OCI-LY3 (cell line): ENCODE data around the gene IRAK2.

Experiments
- H2AFZ ChIP-seq: fragments of 200-600, 300-600 bp; shearing (Covaris generic); 2 replicates; pipeline ENCODE4 v1.6.0; 2014; ENCODE audit warnings: antibody characterized with exemption, low read depth, low read length
- H3K27ac ChIP-seq: fragments of 200-600, 300-600 bp; sonication (generic); 2 replicates; pipeline ENCODE4 v1.5.1; 2014; ENCODE audit warnings: mild to moderate bottlenecking, low read length, moderate library complexity, mixed read lengths
- H3K27me3 ChIP-seq: fragments of 200-600, 300-600 bp; sonication (generic); 2 replicates; pipeline ENCODE4 v1.6.1; 2014; ENCODE audit warnings: low read depth, low read length, mixed read lengths
- H3K36me3 ChIP-seq: fragments of 200-600, 300-600 bp; sonication (generic); replicated peaks from 2 replicates; pipeline ENCODE3; 2014; ENCODE audit warnings: low read depth, low read length, mixed read lengths
- H3K4me1 ChIP-seq: fragments of 300-600, 200-600 bp; sonication (generic); 2 replicates; pipeline ENCODE4 v1.6.1; 2014; ENCODE audit warnings: low read length, mixed read lengths
- H3K4me2 ChIP-seq: fragments of 200-600, 300-600 bp; sonication (generic); 2 replicates; pipeline ENCODE4 v1.6.1; 2014; ENCODE audit warnings: low read length, mixed read lengths
- H3K4me3 ChIP-seq: fragments of 300-600, 200-600 bp; sonication (generic); 2 replicates; pipeline ENCODE4 v1.5.1; 2014; ENCODE audit warnings: antibody characterized with exemption, mild to moderate bottlenecking, low read length, moderate library complexity
- H3K79me2 ChIP-seq: fragments of 300-600, 200-600 bp; shearing (Covaris generic); 2 replicates; pipeline ENCODE4 v1.6.1; 2014; ENCODE audit warnings: mild to moderate bottlenecking, low read length, mixed read lengths
- H3K9ac ChIP-seq: fragments of 300-600, 200-600 bp; shearing (Covaris generic); 2 replicates; pipeline ENCODE4 v1.6.0; 2014; ENCODE audit warnings: mild to moderate bottlenecking, low read length, moderate library complexity
- H3K9me3 ChIP-seq: fragments of 200-600, 300-600 bp; shearing (Covaris generic); 2 replicates; pipeline ENCODE4 v1.6.1; 2014; ENCODE audit warnings: low read length, mixed read lengths; ENCODE audit not compliant: insufficient read depth
- H4K20me1 ChIP-seq: fragments of 200-600, 300-600 bp; sonication (generic); 2 replicates; pipeline ENCODE4 v1.6.1; 2016; ENCODE audit warnings: low read length, mixed read lengths; ENCODE audit not compliant: insufficient read depth
- EZH2phosphoT487 ChIP-seq: fragments of 200-600 bp; shearing (Covaris generic); IDR thresholded peaks from 2 replicates; pipeline ENCODE4 v1.6.1; 2018; ENCODE audit warnings: antibody characterized with exemption, mixed run types, low read depth
- TF ChIP-seq, protein P1 (sequence below): fragments of 200-600, 300-600 bp; sonication (generic); IDR thresholded peaks from 2 replicates; pipeline ENCODE4 v1.5.1; 2014; ENCODE audit warnings: antibody characterized with exemption, low read length, low read depth

The IRAK2 gene

DNA sequence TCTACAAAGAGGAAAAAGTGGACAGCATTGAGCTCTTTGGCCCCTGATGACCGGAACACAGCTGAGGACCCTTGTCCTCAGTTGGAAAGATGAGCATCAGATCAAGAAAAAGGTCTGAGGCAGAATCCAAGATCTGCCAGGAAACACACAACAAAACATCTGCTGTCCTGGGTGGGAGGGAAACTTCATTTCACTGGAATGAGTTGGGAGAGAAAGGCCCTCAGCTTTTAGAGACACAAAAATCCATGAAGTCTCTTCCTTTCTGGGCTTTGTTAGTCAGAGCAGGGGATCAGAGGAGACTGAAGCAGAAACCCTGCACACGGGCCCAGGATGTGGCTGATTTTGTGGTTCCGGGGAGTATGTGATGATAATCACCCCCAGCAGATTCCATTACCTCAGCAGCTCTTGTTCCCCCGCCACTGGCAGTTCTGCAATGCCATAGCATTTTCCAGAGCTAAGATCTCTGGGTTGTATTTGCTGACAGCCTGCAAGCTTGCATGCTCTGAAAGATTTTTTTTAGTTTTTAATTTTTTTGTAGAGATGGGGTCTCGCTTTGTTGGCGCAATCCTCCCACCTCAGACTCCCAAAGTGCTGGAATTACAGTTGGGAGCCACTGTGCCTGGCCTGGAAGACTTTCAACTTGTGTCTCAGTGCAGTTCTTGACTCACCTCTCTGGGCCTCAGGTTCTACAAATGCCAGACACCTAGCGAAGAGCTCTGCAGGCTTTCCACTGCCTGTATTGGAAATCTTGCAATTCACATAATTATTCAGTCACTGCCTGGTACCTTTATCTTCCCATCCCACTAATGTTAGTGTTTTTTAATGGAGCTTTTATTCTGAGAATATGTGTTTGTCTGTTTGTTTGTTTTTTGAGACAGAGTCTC lies 77.7 kb downstream of the IRAK2 start:
- no peak for TF ChIP-seq EZH2phosphoT487
- TF ChIP-seq, protein P1, sequence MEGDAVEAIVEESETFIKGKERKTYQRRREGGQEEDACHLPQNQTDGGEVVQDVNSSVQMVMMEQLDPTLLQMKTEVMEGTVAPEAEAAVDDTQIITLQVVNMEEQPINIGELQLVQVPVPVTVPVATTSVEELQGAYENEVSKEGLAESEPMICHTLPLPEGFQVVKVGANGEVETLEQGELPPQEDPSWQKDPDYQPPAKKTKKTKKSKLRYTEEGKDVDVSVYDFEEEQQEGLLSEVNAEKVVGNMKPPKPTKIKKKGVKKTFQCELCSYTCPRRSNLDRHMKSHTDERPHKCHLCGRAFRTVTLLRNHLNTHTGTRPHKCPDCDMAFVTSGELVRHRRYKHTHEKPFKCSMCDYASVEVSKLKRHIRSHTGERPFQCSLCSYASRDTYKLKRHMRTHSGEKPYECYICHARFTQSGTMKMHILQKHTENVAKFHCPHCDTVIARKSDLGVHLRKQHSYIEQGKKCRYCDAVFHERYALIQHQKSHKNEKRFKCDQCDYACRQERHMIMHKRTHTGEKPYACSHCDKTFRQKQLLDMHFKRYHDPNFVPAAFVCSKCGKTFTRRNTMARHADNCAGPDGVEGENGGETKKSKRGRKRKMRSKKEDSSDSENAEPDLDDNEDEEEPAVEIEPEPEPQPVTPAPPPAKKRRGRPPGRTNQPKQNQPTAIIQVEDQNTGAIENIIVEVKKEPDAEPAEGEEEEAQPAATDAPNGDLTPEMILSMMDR: no peak
- H2AFZ ChIP-seq: no peak overlapping the region
- H3K9me3 ChIP-seq: peaks cover 12% of the 10 kb centered on the region; the same call in 1 of the 2 replicates
- H3K36me3 ChIP-seq: no peaks in the 10 kb centered on the region
- H4K20me1 ChIP-seq: no peaks in the 10 kb centered on the region
- H3K9ac ChIP-seq: no peak overlapping the region
- H3K4me1 ChIP-seq: no peaks in the 10 kb centered on the region
- no peak overlapping the region for H3K4me3 ChIP-seq
- no peak overlapping the region for H3K27ac ChIP-seq
- H3K4me2 ChIP-seq: no peak overlapping the region
- no peaks in the 10 kb centered on the region for H3K79me2 ChIP-seq
- H3K27me3 ChIP-seq: no peaks in the 10 kb centered on the region

GRCh38 chr3:10244009-10244408 lies 79.3 kb downstream of the IRAK2 start:
- no peak overlapping the region for H3K27ac ChIP-seq
- H2AFZ ChIP-seq: no peak overlapping the region
- peaks cover 12% of the 10 kb centered on the region; the same call in 1 of the 2 replicates for H3K9me3 ChIP-seq
- H3K36me3 ChIP-seq: no peaks in the 10 kb centered on the region
- H3K4me3 ChIP-seq: no peak overlapping the region
- H3K4me2 ChIP-seq: no peak overlapping the region
- TF ChIP-seq, protein P1: no peak
- TF ChIP-seq EZH2phosphoT487: no peak
- peaks cover 6% of the 10 kb centered on the region for H3K79me2 ChIP-seq
- peaks cover 6% of the 10 kb centered on the region for H3K4me1 ChIP-seq
- H4K20me1 ChIP-seq: no peaks in the 10 kb centered on the region
- no peak overlapping the region for H3K9ac ChIP-seq
- no peaks in the 10 kb centered on the region for H3K27me3 ChIP-seq

DNA sequence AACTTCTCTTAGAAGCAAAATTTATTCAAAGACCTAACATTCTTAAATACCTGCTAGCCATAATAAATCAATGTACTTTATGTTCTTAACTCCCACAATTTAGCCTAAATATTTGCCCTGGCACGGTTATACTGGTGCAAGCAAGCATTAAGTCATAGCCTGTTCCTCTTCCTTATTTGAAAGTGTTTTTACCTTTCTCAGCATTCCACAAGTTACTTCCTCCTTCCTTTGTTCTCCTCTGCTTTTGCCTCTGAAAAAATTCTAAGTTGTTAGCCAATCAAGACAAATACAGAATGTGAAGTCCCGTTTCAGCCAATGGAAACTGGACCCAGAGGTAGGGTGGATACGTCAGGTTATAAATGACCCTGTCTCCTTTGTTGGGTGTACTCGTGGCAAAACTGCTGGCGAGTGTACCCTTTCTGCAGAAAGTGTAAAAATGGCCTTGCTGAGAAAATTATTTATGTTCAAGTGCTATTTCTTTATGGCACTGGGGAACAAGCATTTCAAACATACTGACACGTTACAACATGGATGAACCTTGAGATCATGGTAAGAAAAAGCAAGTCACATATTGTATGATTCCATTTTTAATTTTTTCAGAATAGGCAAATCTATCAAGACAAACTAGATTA lies 80.5 kb downstream of the IRAK2 start:
- H3K27ac ChIP-seq: no peak overlapping the region
- peaks cover 8% of the 10 kb centered on the region for H4K20me1 ChIP-seq
- no peak overlapping the region for H2AFZ ChIP-seq
- H3K4me2 ChIP-seq: no peak overlapping the region
- H3K9me3 ChIP-seq: peaks cover 12% of the 10 kb centered on the region; the same call in 1 of the 2 replicates
- no peak for TF ChIP-seq EZH2phosphoT487
- TF ChIP-seq, protein P1: no peak
- peaks cover 18% of the 10 kb centered on the region for H3K79me2 ChIP-seq
- no peaks in the 10 kb centered on the region for H3K27me3 ChIP-seq
- H3K36me3 ChIP-seq: peaks cover 6% of the 10 kb centered on the region
- peaks cover 15% of the 10 kb centered on the region for H3K4me1 ChIP-seq
- H3K4me3 ChIP-seq: no peak overlapping the region
- no peak overlapping the region for H3K9ac ChIP-seq

GRCh38 chr3:10247679-10248183 lies 83.0 kb downstream of the IRAK2 start:
- H2AFZ ChIP-seq: peak overlapping the region; percentile 83
- H3K9me3 ChIP-seq: peaks cover 12% of the 10 kb centered on the region; the same call in 1 of the 2 replicates
- peak overlapping the region; percentile 94 for H3K4me2 ChIP-seq
- peak overlapping the region; percentile 58 for H3K9ac ChIP-seq
- no peaks in the 10 kb centered on the region for H3K27me3 ChIP-seq
- peaks cover 21% of the 10 kb centered on the region for H3K36me3 ChIP-seq
- peak overlapping the region; percentile 47 for H3K27ac ChIP-seq
- peaks cover 40% of the 10 kb centered on the region for H3K79me2 ChIP-seq
- H3K4me3 ChIP-seq: peak overlapping the region; percentile 95
- H3K4me1 ChIP-seq: peaks cover 19% of the 10 kb centered on the region
- TF ChIP-seq EZH2phosphoT487: no peak
- TF ChIP-seq, protein P1: no peak
- H4K20me1 ChIP-seq: peaks cover 17% of the 10 kb centered on the region
